HPDE6-E6E7 (cell line): ENCODE measurements around the gene RASL11B.
"Not testable (repeated sequence)": the region's sequence is repeated elsewhere in the genome, so short reads cannot be mapped to it uniquely, and the experiment has no call there.

ENCODE experiments used
- DNase-seq: peaks from one replicate; pipeline ENCODE4 v3.0.0; 2011; ENCODE audit warnings: missing footprints; ENCODE audit errors: extremely low spot score

The RASL11B gene

GRCh38 chr4:52861879-52862616 lies at the start of gene RASL11B:
TSS of gene RASL11B (plus strand) at chr4:52862317. CDS start at chr4:52862508, 191 bp downstream.
- peak; percentile 92 for DNase-seq

- no peak for DNase-seq
These were observed 48.6 kb upstream of the RASL11B start for GRCh38 chr4:52813546-52813945.

- DNase-seq, result no peak
These were observed 39.5 kb upstream of the RASL11B start for GRCh38 chr4:52822583-52822971.

DNA sequence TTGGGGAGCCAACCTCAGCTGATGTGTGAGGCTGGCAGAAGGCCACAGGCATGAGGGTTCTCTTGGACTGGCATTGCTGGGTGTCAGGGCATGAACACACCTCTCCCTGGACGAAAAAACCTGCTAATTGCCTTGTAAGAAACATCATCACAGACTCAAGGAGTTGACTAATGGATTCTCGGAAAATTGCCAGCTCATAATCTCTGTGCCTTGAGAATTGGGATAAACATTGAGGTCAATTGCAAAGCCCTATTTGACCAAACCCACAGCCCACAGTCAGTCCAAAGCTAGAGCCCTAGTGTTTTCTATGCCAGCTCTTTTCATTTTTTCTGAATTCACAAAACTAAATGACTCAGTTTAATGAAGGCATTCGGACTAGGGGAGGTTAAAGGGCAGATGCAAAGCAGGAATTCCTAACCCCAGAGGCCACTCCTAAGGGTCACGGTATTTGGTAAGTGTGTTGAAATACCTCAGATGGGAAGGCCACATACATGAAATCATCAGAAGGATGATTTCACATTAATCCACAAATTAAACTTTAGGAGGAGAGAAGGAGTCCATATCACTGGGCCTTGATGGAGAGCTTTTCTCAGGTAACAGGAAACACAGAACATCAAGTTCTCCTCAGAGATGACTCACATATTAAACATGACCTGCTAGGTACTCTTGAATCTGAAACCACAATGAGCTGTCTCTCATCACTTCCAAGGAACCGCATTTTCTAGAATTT lies 39.0 kb upstream of the RASL11B start:
- DNase-seq, result peak; percentile 75

GRCh38 chr4:52823702-52824092 lies 38.4 kb upstream of the RASL11B start:
- DNase-seq, result no peak

DNA sequence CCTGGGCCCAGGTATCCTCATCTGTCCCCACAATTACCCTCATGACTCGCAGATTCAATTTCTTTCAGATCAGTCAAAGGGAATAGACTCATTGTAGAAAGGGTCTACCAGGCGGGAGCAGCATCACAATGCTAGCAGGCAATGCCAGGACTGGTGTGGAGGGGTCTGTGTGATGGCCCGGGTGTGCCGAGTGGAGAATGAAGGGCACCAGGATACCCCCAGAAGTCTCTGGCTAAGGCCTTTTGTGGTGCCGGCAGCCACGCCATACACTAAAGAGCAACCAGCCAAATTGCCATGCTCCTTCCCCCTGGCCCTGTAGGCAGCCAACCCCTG lies 37.9 kb upstream of the RASL11B start:
- DNase-seq, result no peak

GRCh38 chr4:52824603-52825459 lies 37.3 kb upstream of the RASL11B start:
- no peak for DNase-seq

GRCh38 chr4:52825460-52826090 lies 36.5 kb upstream of the RASL11B start:
- no peak for DNase-seq

DNA sequence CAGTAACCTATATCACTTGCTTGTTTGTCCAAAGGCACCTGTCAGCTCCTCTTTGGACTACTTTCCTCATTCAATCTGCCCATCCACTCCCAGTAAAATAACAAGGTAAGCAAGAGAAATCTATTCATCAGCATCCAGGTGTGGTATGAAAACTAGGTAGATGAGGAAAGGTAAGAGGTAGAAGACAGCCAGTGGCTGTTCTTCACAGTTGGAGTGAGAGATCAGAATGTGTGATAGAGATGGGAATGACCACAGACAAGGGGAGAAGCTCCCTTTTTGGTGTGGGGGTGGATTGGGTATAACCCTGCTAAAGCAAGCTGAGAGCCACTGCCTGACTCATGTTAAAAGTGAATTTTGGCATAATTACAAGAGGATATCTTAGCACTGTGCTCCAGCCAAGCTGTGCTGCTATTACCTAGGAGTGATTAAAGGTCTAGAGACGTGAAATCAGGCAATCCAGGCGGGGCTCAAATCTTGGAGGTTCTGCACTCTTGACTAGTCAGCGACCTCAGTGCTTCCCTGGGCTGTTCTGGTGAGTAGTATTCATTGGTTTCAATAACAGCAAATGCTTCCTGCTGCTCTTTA lies 28.1 kb upstream of the RASL11B start:
- DNase-seq, result no peak

DNA sequence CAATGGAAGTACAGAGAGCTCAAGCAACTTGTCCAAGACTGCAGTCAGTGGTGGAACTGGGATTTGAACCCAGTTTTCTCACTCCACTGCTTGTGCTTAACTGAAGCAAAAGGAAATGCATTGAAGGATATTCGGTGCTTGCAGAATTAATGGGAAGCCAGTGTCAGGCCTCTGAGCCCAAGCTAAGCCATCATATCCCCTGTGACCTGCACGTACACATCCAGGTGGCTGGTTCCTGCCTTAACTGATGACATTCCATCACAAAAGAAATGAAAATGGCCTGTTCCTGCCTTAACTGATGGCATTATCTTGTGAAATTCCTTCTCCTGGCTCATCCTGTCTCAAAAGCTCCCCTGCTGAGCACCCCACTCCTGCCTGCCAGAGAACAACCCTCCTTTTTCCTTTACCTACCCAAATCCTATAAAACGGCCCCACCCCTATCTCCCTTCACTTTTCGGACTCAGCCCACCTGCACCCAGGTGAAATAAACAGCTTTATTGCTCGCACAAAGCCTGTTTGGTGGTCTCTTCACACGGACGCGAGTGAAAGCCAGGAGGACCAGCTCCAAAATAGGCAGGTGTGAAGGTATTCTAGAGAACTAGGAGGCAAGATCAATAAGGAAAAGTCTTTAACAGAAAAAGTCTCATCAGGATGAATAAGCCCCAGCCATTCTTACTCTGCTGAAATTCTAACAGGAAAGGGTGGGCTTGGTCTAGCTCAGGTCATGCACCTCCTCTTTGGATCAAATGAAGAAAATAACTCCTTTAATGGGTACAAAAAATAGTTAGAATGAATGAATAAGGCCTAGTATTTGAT lies 27.3 kb upstream of the RASL11B start:
- DNase-seq, result not testable (repeated sequence)

DNA sequence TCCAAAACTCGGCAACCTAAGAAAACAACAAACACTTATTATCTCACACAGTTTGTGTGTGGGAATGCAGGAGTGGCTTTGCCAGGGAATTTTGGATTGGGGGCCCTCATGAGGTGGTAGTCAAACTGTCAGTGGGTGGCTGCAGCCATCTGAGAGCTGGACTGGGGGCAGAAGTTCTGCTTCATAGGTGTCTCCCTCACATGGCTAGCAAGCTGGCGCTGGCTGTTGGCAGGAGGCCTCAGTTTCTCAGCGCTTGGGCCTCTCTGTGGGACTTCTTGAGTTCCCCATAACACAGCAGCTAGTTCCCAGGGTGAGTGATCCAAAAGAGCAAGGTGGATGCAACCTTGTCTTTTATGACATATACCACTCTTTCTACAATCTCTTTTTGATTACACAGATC lies 26.0 kb upstream of the RASL11B start:
- no peak for DNase-seq

DNA sequence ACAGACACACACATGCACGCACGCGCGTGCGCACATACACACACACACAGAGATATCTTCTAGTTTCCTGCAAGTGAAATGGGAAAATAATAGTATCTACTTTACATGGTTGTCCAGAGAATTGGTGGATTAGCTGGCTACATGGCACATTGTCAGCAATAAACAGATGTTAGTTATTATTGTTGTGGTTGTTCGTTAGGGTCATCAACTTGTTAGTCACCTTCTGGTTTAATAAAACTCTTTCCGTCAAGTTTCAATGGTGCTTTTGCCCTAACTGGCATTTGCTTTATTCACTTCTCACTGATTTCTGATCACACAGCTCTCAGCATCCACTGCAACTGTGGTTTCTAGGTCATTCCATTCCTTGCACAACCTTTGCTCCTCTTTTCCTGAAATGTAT lies 25.4 kb upstream of the RASL11B start:
- no peak for DNase-seq

DNA sequence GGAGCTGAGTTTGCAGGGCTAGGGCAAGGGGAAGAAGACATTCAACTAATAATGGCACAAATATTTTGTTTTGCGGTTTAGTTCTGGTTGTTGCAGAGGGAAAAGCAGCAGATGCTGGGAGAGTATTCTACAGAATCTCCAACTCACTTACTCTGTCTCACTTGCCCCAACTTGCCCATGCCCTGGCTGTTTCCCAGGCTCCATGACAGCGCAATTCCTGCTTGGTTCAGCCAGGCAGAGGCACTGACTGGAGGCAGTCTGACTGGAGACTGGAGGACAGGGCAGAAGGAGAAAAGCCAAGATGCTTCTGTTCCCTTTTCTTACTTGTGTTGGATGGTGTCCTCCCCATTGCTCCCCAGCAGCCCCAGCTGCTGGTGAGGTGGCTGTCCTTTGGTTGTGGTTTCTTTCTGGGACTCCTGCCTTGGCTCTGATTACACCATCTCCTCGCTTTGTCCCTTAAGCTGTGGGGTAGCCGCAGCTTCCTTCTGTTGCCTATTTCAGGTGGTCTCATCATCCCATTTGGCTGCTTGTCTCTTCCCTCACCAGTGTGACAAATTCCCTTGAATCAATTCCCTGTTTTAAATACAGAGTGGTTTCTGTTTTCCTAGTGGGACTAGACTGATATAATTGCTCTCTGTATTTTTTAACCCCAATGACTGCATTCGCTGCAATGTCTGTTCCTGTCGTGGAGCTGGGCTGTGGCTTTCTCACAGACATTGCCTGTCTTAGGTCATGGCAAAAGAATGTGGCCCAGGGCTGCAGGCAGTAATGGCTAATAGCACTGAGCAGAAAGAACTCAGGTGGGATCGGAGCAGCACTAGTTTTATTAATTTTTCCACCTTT lies 24.2 kb upstream of the RASL11B start:
- peak; percentile 82 for DNase-seq

- DNase-seq, result no peak
These were observed 23.2 kb upstream of the RASL11B start for GRCh38 chr4:52838729-52839586.

GRCh38 chr4:52840531-52841370 lies 21.4 kb upstream of the RASL11B start:
- no peak for DNase-seq

DNA sequence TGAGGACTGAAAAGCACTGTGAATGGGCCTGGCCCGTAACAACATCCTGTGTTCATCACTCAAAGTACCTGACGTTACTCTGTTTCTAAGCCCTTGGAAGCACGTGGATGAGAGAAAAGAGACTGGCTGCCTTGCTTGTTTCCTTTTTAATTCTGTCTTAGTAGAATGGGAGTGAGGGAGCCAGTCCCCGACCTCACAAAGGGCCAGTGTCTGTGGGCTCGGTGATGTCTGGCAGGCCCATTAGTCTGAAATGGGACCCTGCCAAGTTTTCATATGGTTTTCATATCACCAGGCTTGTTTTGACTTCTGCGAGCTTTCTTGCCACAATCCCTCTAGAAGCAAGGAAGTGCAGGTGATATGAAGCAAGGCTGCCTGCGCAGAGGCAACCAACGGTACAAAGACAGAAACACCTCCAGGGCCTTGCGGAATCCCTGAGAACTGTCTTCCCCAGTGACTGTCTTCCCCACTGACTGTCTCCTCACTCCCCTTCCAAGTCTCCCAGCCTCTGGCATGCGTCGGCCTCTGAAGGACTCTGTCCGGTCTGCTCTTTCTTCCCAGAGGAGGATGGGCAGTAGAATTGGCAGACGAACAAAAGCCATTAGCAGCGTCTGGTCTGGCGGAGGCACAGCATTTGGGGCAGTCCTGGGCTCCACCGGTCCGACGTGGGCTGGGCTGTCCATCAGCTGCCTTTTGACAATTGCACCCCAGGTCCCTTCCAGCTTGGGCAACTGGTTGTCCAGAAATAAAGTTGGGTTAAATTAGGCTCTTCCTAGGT lies 20.2 kb upstream of the RASL11B start:
- DNase-seq, result no peak

- no peak for DNase-seq
These were observed 19.3 kb upstream of the RASL11B start for GRCh38 chr4:52842792-52843191.
